Measurements from ENCODE around the gene TFF2. TPM values are rescaled to one million over a fixed set of nuclear protein-coding genes. Genes with fewer than 3 reads are reported as not detected.

The TFF2 gene
- total RNA-seq, 6 experiments from 2014 or later: not detected

DNA sequence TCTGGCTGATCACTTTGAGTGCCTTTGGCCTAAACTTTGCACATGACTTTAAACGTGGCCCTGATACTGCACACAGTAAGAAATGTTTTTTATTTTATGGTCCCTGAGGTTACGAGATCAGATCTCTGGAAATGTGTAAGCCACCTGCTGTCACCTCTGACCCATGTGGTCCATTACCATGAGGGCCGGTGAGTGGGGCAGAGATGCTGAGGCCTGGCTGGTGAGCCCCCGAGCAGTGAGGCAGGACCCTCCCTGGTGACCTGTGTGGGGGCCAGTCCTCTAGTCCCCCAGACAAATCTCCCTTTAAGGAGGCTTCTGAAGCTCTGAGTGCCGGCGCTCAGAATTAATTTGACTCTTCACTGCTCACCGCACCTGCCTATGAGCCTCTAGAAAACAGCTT is 48.0 kb downstream of the TFF2 start:
- no peaks in the 10 kb centered on the region for H3K4me1 Mint-ChIP-seq (ENCODE audit: low read depth)
- H3K4me3 Mint-ChIP-seq: no peak overlapping the region

DNA sequence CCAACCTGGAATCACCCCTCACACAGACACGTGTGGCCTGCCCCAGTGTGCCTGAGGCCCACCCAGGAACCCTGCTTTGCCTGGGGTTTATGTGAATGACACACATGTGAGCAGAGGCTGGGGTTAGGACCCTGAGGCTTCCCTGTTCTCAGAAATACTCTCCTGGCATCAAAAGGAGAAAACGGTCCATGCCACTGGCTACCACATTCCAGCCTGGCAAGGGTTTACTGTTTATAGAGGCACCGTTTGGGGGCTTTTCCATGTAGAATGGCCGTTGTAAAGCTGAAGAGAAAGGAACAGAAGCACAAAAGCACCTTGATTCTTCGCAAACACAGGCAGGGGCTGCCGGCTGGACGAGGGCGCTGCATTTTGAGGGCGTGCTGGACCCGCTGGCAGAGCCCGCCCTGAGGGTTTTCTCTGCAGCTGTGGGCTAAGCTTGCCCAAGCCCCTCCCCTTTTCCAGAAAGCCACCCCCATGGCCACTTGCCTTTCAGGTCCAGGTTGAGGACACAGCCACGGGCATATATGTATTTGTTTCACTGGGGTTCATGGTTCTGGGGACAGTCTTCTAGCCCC is 48.6 kb downstream of the TFF2 start:
- Mint-ChIP-seq H3K9me3 (peaks cover 49% of the 10 kb centered on the region), H3K27ac (no peak overlapping the region), H3K36me3 (ENCODE audit: low read depth) (0 out of 2 replicates have a peak, but pooled peaks cover 3% of the 10 kb centered on the region), H3K4me1 (ENCODE audit: low read depth) (no peaks in the 10 kb centered on the region), H3K27me3 (ENCODE audit: insufficient read depth) (peaks cover 2% of the 10 kb centered on the region), H3K4me3 (no peak overlapping the region)
- DNase-seq: no peak
- TF ChIP-seq, protein P1, sequence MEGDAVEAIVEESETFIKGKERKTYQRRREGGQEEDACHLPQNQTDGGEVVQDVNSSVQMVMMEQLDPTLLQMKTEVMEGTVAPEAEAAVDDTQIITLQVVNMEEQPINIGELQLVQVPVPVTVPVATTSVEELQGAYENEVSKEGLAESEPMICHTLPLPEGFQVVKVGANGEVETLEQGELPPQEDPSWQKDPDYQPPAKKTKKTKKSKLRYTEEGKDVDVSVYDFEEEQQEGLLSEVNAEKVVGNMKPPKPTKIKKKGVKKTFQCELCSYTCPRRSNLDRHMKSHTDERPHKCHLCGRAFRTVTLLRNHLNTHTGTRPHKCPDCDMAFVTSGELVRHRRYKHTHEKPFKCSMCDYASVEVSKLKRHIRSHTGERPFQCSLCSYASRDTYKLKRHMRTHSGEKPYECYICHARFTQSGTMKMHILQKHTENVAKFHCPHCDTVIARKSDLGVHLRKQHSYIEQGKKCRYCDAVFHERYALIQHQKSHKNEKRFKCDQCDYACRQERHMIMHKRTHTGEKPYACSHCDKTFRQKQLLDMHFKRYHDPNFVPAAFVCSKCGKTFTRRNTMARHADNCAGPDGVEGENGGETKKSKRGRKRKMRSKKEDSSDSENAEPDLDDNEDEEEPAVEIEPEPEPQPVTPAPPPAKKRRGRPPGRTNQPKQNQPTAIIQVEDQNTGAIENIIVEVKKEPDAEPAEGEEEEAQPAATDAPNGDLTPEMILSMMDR (IDR thresholded peaks at IDR 0.05): no peak

More for the DNA sequence above, 48.0 kb downstream of the TFF2 start:
- TF ChIP-seq, protein P1 (IDR thresholded peaks at IDR 0.05): no peak
- DNase-seq: no peak
- H3K9me3 Mint-ChIP-seq: peaks cover 49% of the 10 kb centered on the region
- no peak overlapping the region for H3K27ac Mint-ChIP-seq
- 0 out of 2 replicates have a peak, but pooled peaks cover 3% of the 10 kb centered on the region for H3K36me3 Mint-ChIP-seq (ENCODE audit: low read depth)
- H3K27me3 Mint-ChIP-seq (ENCODE audit: insufficient read depth): peaks cover 1% of the 10 kb centered on the region

DNA sequence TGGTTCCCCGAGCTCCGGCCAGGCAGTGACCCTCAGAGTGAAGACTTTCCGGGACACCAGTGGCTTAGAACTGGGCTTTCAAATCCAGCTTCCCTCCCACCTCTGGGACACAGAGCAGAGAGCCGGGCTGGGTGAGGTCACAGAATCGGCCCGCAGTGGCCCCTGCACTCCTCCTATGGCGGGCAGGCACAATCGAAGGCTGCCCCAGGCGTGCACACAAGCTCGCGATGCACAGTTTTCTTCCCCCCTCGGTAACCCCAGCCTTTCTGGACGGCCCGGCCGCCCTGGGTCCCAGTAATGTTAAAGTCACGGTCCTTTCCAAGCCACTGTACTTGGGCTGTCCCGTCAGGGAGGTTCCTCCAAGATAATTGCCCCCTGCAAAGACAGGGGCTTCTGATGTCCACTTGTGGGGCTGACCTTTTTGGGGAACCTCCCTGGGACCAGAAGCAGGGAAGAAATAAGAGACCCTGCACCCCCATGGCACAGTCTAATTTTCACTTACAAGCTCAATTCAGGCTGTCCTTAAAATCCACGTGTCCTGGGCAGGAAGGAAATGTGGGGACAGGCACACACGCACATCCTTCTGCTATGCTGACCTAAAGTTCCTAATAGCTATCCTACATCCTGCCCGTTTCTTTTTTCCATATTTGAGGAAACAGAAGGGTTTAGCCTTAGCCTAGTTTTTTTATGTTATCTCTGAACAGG is 49.3 kb downstream of the TFF2 start:
- no peak for DNase-seq
- peaks cover 2% of the 10 kb centered on the region for H3K27me3 Mint-ChIP-seq (ENCODE audit: insufficient read depth)
- TF ChIP-seq, protein P1 (IDR thresholded peaks at IDR 0.05): no peak
- no peak overlapping the region for H3K27ac Mint-ChIP-seq
- 0 out of 2 replicates have a peak, but pooled peaks cover 3% of the 10 kb centered on the region for H3K36me3 Mint-ChIP-seq (ENCODE audit: low read depth)
- peaks cover 43% of the 10 kb centered on the region for H3K9me3 Mint-ChIP-seq
- no peak overlapping the region for H3K4me3 Mint-ChIP-seq
- no peaks in the 10 kb centered on the region for H3K4me1 Mint-ChIP-seq (ENCODE audit: low read depth)

DNA sequence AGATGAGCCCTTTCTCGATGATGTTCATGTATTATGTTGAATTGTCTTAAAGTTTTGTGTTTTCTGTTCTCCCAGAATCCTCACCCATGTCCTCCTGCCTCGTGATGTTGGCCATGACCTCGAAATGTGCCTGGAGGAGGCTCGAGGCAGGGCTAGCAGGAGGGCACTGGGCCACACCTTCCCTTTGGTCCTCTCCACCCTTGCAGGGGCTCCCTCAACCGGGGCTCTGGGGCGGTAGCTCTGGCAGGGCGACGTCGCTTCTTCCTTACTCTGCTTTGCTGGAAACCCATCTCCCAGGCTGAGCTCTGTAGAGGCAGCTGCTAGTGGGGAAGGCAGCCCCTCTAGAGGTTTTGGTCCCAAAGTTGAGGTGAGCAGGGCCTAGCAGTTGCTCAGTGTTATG is 49.8 kb downstream of the TFF2 start:
- Mint-ChIP-seq H3K36me3 (ENCODE audit: low read depth) (peaks cover 4% of the 10 kb centered on the region; the same call in 1 of the 2 replicates), H3K27ac (no peak overlapping the region), H3K27me3 (ENCODE audit: insufficient read depth) (peaks cover 2% of the 10 kb centered on the region), H3K4me1 (ENCODE audit: low read depth) (no peaks in the 10 kb centered on the region), H3K4me3 (no peak overlapping the region), H3K9me3 (peaks cover 44% of the 10 kb centered on the region)
- no peak for DNase-seq
- TF ChIP-seq, protein P1 (IDR thresholded peaks at IDR 0.05): no peak

DNA sequence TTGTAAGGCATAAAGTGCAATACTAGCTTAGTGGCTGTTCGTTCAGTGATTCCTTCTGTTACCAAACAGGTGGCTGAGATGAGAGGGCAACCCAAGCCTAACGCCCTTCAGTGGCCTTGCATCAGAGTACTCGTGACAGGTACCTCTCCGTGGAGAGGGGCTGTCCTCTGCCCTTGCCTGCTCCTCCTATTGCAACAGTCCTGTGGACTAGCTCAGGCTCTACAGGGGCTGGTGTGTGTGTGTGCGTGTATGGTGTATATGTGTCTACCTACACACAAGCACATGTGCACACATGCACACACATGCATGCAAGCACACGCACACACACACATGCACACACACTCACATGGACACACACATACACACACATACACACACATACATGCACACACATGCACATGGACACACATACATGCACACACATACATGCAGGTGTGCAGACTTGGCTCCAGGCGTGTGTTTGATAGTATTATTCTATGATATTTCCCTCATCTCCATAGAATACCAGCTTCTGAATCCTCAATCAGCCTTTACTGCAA is 50.7 kb downstream of the TFF2 start:
- Mint-ChIP-seq H3K27me3 (ENCODE audit: insufficient read depth) (peaks cover 7% of the 10 kb centered on the region), H3K27ac (no peak overlapping the region), H3K36me3 (ENCODE audit: low read depth) (peaks cover 11% of the 10 kb centered on the region)

More for the DNA sequence above, 50.7 kb downstream of the TFF2 start:
- H3K4me1 Mint-ChIP-seq (ENCODE audit: low read depth): no peaks in the 10 kb centered on the region
- DNase-seq: no peak
- peaks cover 45% of the 10 kb centered on the region for H3K9me3 Mint-ChIP-seq
- H3K4me3 Mint-ChIP-seq: no peak overlapping the region
- TF ChIP-seq, protein P1 (IDR thresholded peaks at IDR 0.05): no peak

All from HFFc6 (cell line).